ENCODE measurements around the gene LUZP1. TPM values are rescaled to one million over a fixed set of nuclear protein-coding genes. Genes with fewer than 3 reads are reported as not detected.

LUZP1 gene
- total RNA-seq, 1 experiment from 2014 or later, result 22.4 TPM

DNA sequence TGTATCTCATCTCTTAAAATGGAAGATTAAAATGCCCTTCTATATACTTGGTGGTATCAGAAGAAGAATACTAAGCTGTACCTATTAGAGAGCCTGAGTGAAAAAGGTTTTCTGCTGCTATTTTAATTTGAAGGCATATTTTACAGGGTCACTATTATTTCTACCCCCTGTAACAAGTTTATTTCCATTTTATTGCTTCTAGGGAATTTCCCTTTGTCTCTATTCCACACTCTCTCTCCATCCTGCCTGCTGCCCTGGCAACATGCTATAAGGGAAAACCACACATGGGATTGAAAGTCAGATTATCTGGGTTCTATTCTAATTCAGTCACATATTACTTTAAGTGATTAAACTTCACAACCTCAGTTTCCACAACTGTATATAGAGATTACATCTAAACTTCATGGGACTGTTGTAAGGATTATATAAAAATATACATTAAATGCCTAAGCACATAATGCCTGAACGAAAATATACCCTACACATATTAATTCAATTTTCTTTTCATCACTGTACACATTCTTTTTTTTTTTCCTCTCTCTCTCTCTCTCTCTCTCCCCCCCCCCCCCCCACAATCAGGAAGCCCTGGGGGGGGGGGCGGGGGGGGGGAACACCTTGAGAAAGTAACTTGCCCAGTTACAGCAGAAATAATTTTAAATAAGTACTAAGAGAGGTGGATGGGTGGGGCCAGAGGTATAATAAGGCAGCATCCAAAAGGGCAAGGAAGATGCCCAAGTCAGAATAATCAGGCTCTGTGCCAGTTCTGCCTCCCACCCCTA is 51.5 kb downstream of the LUZP1 start:
- Histone ChIP-seq H4K20me1 (ENCODE audit: insufficient read depth) (peaks cover 4% of the 10 kb centered on the region; the same call in 1 of the 2 replicates), H3K9me3 (ENCODE audit: control insufficient read depth in 1 of 2, insufficient read depth in 1 of 2, low read depth in 1 of 2, low read length in 2 of 2) (no peaks in the 10 kb centered on the region), H3K27me3 (ENCODE audit: insufficient read depth, low read length) (no peaks in the 10 kb centered on the region), H3K36me3 (ENCODE audit: control insufficient read depth in 1 of 2, insufficient read depth in 2 of 2, low read length in 2 of 2) (no peaks in the 10 kb centered on the region), H3K27ac (ENCODE audit: low read depth, low read length) (no peak overlapping the region), H2AFZ (ENCODE audit: low read depth, low read length, poor library complexity, severe bottlenecking) (no peak overlapping the region), H3K9ac (ENCODE audit: low read length) (no peak overlapping the region), H3K4me1 (ENCODE audit: control insufficient read depth in 1 of 2, insufficient read depth in 2 of 2, low read length in 2 of 2) (peaks cover 3 to 16% of the 10 kb centered on the region in 2 experiments; a peak in 2 of 4 replicates), H3K79me2 (ENCODE audit: insufficient read depth, low read length) (peaks cover 64% of the 10 kb centered on the region), H3K4me2 (ENCODE audit: low read length) (no peak overlapping the region), H3K4me3 (replicated peaks in 1 of 2; ENCODE audit: low read depth in 1 of 2, low read length in 2 of 2) (no peak overlapping the region), H3K9me2 (ENCODE audit: insufficient read depth) (no peaks in the 10 kb centered on the region)
- no peak for ATAC-seq
- no peak for TF ChIP-seq SP1 (IDR thresholded peaks at IDR 0.05; ENCODE audit: low read depth)
- TF ChIP-seq EZH2phosphoT487 (IDR thresholded peaks at IDR 0.05; ENCODE audit: borderline replicate concordance), result no peak
- CTCF ChIA-PET, result no interaction called here
- DNase-seq (ENCODE audit: low read depth, low spot score), result no peak
- intact Hi-C loops (cut with micrococcal nuclease), result no loop called here
- RAD21 ChIA-PET (ENCODE audit: low non-redundant PET in 1 of 2, low total read pairs in 2 of 2, uncharacterized antibody in 2 of 2, unreplicated experiment in 2 of 2), result no interaction called here
- BruUV-seq (replicated peaks), result no TSS peak
- POLR2A ChIA-PET, result no interaction called here

GRCh38 chr1:23116216-23116836 is 52.3 kb downstream of the LUZP1 start:
- no peak overlapping the region for H3K4me2 ChIP-seq (ENCODE audit: low read length)
- no peaks in the 10 kb centered on the region for H3K9me3 ChIP-seq (ENCODE audit: control insufficient read depth in 1 of 2, insufficient read depth in 1 of 2, low read depth in 1 of 2, low read length in 2 of 2)
- TF ChIP-seq POLR2A (IDR thresholded peaks at IDR 0.05; ENCODE audit: borderline replicate concordance, extremely low read depth, insufficient read depth, insufficient read length) (no peak), CEBPB (IDR thresholded peaks at IDR 0.05; ENCODE audit: low read depth) (no peak), REST (IDR thresholded peaks at IDR 0.05; ENCODE audit: low read depth) (no peak), ELF1 (IDR thresholded peaks at IDR 0.05; ENCODE audit: borderline replicate concordance, low read depth) (no peak), EZH2phosphoT487 (IDR thresholded peaks at IDR 0.05; ENCODE audit: borderline replicate concordance) (no peak)
- H3K9me2 ChIP-seq (ENCODE audit: insufficient read depth), result no peaks in the 10 kb centered on the region
- ChIA-PET RAD21 (ENCODE audit: low non-redundant PET in 1 of 2, low total read pairs in 2 of 2, uncharacterized antibody in 2 of 2, unreplicated experiment in 2 of 2) (no interaction called here), CTCF (no interaction called here), POLR2A (no interaction called here)
- no peak overlapping the region for H3K9ac ChIP-seq (ENCODE audit: low read length)
- intact Hi-C loops (cut with micrococcal nuclease), result no loop called here
- no peak overlapping the region for H3K27ac ChIP-seq (ENCODE audit: low read depth, low read length)
- H2AFZ ChIP-seq (ENCODE audit: low read depth, low read length, poor library complexity, severe bottlenecking), result no peak overlapping the region
- H4K20me1 ChIP-seq (ENCODE audit: insufficient read depth), result peaks cover 4% of the 10 kb centered on the region; the same call in 1 of the 2 replicates
- peaks cover 5 to 24% of the 10 kb centered on the region in 2 experiments for H3K4me1 ChIP-seq (ENCODE audit: control insufficient read depth in 1 of 2, insufficient read depth in 2 of 2, low read length in 2 of 2)
- H3K27me3 ChIP-seq (ENCODE audit: insufficient read depth, low read length), result no peaks in the 10 kb centered on the region
- H3K36me3 ChIP-seq (ENCODE audit: control insufficient read depth in 1 of 2, insufficient read depth in 2 of 2, low read length in 2 of 2), result no peaks in the 10 kb centered on the region
- peaks cover 60% of the 10 kb centered on the region for H3K79me2 ChIP-seq (ENCODE audit: insufficient read depth, low read length)
- no peak for ATAC-seq
- no peak overlapping the region for H3K4me3 ChIP-seq (replicated peaks in 1 of 2; ENCODE audit: low read depth in 1 of 2, low read length in 2 of 2)
- no TSS peak for BruUV-seq (replicated peaks)
- no peak for DNase-seq (ENCODE audit: low read depth, low spot score)
